GF-D8 (cell line): ENCODE results near the gene TREML1.
"Not testable (repeated sequence)": the region's sequence is repeated elsewhere in the genome, so short reads cannot be mapped to it uniquely, and the experiment has no call there.

Experiments used
- DNase-seq: peaks from one replicate; lab custom pipeline; 2025; lab: John Stamatoyannopoulos, UW

TREML1 gene

GRCh38 chr6:41147917-41148316 is 6.2 kb downstream of the TREML1 start:
- no peak for DNase-seq

DNA sequence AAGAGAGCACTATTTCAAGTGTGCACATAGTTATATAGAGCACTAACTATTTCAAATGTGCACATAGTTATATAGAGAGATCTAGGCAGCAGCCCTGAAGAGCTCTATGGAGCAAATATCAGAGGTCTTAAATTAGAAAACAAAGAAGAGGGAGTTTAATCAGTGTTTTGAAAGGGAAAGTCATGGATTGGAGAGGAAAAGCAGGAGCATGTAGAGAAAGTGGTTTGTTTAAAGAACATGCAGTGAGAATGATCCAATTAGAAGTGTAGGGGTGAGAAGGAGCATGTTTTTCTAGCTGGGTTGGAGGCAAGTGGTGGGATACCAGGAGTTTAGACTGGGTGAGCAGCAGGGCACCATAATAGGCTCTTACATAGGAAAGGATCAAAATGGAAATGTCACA is 17.2 kb downstream of the TREML1 start:
- DNase-seq = no peak

- no peak for DNase-seq
These were observed 18.9 kb downstream of the TREML1 start for GRCh38 chr6:41135062-41135832.

DNA sequence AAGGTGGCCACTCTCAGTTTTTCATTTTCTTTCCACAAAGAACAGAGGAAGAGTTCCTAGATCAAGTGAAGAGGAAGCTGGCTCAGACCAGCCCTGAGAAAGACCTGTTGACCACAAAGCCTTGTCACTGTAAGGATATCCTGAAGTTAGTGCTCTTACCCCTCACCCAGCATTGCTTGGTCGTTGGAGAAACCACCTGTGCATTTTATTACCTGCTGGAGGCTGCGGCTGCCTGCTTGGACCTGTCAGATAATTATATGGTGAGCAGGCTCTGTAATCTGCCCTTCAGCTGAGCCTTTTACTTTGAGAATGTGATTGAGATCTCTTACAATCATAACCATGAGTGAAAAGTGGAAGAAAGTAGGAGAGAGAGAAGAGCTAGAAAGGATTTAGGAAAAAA is 21.9 kb downstream of the TREML1 start:
- no peak for DNase-seq

- DNase-seq = no peak
These were observed 28.9 kb downstream of the TREML1 start for GRCh38 chr6:41125282-41125681.

DNA sequence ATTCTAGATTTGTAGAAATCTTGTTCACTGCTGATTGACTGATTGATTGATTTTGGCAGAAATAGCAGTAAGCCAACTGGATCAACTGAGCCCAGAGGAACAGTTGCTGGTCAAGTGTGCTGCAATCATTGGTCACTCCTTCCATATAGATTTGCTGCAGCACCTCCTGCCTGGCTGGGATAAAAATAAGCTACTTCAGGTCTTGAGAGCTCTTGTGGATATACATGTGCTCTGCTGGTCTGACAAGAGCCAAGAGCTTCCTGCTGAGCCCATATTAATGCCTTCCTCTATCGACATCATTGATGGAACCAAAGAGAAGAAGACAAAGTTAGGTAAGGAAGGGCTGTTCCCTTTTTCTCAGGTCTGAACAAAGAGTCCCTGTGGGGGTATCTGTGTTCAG is 31.2 kb downstream of the TREML1 start:
- DNase-seq = no peak

DNA sequence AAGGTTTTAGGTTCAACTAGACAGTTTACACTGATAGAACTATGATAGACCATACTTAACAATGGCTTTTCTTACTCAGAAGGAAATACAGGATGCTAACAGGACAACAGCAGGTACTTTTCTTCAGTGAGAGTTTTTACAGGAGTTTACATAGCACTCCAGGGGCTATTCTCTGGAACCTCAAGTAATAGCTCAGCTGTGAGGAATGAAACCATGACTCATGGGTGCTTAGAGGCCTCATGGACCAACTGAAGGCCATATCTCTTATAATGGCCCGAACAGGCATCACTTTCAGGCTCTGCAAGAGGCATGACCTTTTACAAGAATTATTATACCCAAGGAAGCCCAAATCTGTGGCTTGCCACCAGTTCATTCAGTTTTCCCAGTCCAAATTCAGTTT is 31.8 kb downstream of the TREML1 start:
- no peak for DNase-seq

DNA sequence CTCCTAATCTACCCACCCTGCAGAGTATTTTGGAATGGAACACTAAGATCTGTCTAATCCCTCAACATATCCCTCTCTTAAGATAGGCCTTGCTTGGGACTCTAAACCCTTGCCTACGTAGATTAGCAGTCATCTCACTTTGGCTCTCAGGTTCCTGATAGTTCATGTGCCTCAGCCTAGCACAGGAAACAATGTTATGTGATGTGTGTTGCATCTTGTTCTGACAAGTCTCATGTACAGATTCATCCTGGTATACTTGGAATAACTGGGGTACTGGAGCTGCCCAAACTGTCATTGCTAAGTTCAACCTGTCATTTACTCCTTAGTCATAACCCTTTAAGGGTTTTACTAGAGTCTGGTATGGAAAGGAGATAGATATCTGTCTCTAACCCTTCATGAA is 34.1 kb downstream of the TREML1 start:
- no peak for DNase-seq

- DNase-seq = no peak
These were observed 34.6 kb downstream of the TREML1 start for GRCh38 chr6:41119508-41119907.

DNA sequence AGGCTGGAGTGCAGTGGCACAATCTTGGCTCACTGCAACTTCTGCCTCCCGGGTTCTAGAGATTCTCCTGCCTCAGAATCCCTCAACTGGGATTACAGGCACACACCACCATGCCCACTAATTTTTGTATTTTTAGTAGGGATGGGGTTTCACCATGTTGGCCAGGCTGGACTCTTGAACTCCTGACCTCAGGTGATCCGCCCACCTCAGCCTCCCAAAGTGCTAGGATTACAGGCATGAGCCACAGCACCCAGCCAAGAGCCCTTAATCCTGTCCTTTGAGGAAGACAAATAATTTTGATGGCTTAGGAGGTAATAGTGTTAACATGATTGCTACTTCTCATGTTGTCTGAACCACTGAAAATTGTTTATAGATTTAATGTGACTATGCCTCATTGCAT is 39.1 kb downstream of the TREML1 start:
- not testable (repeated sequence) for DNase-seq

- DNase-seq = no peak
These were observed 43.1 kb downstream of the TREML1 start for GRCh38 chr6:41111017-41111416.

- no peak for DNase-seq
These were observed 50.3 kb downstream of the TREML1 start for GRCh38 chr6:41103847-41104246.

- no peak for DNase-seq
These were observed 53.3 kb downstream of the TREML1 start for GRCh38 chr6:41100871-41101287.
